Hematopoietic multipotent progenitor cell treated with erythropoietin and hydrocortisone succinate and interleukin-3 and kit ligand, for 6 days (in vitro differentiated cells): ENCODE measurements around the gene SCN3A.

ENCODE experiments used
- DNase-seq: peaks from one replicate; pipeline ENCODE4 v3.0.0-alpha.2; 2015

Gene SCN3A

GRCh38 chr2:165109915-165110314, 93.9 kb downstream of the SCN3A start:
- DNase-seq: no peak

DNA sequence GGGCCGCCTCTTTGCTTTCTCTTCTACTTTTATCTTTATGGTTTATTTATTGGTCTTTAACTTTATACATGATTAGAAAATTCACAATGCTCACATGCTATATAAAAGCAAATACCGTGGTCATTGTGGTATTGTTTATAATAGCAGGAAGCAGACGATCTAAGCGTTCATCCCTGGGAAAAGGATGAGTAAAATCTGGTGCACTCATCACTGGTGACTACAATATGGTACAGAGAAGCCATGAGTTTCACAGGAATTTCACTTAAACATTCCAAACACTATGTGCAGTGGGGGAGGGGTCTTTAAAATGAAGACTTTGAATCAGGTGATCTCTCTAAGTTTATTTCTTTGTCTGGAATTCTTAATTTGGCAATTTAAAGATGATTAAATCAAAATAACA, 97.9 kb downstream of the SCN3A start:
- no peak for DNase-seq

DNA sequence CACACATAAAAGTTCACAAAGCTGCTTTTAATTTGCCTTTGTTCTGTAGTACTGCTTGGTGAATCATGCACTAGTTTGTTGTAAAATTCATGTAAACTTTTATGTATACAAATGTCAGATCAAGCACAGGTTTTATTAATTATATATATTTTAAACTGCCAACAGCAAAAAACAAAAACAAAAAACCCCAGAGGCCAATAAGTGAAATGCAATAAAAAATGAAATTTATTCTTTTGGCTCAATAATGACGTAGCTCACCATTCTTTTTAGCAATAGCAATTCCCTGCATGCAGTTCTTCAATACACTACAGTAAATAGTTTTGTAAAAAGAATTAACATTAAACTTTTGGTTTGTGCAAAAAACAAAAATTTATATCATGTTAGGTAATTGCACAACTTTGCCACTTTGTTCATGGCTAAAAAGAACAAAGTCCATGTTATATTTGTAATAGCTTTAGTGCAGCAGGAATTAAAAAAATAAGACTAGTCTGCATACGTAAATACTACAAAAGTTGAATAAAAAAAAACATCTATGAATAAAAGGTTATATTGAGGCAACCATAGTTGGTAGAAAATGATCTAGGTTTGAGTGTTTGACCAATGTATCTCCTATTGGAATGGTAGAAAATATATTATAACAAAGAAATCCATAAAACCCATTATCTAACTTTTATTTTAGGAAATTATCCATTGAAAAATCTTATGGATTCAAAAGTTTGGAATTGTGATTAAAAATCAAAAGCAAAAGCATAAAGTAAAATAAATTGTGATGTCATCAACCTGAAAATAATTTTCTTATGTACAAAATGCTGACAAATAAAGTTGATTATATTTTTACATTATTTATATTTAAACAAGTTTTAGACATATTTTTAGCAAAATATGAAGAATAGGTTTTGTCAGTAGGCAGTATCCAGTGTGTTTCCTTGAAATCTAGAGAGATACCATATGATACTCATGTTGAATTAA, 115.6 kb downstream of the SCN3A start:
- no peak for DNase-seq

GRCh38 chr2:165086337-165086736, 117.5 kb downstream of the SCN3A start:
- DNase-seq: no peak

GRCh38 chr2:165083326-165083725, 120.5 kb downstream of the SCN3A start:
- DNase-seq: no peak

- DNase-seq: no peak
Measured at GRCh38 chr2:165082479-165082878, 121.4 kb downstream of the SCN3A start.

GRCh38 chr2:165081276-165081675, 122.6 kb downstream of the SCN3A start:
- DNase-seq: no peak

- no peak for DNase-seq
Measured at GRCh38 chr2:165079432-165079831, 124.4 kb downstream of the SCN3A start.

DNA sequence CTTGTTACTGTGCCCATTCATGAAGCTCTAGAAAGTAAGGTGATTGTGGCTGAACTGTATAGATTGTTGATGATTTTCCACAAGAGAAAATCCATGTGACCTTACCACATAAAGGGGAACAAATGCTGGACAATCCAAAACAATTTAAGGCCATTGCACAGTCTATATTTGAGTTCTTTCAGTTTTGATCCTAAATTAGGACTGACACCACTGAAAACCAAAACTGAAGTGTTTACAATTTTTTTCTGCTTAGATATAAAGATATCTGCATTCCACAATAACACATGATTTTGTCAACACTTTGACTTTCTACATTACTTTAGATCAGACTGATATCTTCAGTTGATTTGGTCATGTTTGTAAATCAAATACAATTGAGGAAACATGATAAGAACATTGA, 124.9 kb downstream of the SCN3A start:
- DNase-seq: no peak

DNA sequence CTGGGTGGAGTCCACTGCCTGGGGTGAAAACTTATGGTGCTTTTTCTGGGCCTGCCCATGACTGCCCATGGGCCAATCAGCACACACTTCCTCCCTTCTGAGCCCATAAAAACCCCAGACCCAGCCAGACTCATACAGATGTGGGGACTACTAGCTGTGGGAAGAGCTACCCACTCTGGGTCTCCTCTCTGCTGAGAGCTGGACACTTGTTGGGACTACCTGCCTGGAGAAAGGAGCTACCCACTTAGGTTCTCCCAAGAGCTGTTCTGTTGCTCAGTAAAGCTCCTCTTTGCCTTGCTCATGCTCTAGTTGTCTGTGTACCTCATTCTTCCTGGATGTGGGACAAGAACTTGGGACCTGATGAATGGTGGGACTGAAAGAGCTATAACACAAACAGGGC, 129.0 kb downstream of the SCN3A start:
- DNase-seq: no peak

DNA sequence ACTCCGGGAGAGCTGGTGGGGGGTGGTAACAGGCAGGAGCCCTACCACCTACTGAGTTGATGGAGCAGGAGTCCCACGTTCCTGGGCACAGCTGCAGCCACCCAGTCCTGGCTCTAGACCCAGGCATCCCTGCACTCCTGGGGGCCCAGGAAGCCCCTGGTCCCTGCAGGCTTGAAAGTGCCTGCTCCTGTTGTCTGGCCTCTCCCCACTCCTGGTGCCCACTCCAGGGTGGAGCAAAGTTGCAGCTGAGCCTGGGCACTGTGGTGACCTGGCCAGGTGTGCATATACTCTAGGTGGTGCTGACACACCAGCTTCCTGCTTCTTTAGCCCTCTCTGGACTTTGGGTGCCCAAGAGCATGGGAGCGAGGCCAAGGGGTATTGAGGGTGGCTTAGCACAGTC, 129.5 kb downstream of the SCN3A start:
- no peak for DNase-seq

DNA sequence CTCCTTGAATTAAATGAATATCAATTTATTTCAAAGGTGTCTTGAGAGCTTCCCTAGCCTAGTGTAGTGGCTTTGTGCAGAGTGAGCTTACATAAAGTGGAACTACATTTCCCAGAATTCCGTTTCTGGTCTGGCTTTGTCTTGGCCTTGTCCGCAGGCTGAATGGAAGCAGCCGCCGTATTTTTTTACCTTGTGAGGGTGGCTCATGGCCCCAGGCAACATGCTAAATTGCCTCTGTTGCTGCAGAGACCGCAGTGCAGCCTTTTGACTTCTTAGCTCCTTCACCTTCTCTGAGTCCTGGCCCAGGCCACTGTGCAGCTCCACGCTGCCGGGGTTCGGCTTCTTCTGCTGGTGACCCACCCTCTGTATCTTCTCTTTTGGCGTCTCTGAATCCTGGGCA, 133.8 kb downstream of the SCN3A start:
- DNase-seq: no peak

DNA sequence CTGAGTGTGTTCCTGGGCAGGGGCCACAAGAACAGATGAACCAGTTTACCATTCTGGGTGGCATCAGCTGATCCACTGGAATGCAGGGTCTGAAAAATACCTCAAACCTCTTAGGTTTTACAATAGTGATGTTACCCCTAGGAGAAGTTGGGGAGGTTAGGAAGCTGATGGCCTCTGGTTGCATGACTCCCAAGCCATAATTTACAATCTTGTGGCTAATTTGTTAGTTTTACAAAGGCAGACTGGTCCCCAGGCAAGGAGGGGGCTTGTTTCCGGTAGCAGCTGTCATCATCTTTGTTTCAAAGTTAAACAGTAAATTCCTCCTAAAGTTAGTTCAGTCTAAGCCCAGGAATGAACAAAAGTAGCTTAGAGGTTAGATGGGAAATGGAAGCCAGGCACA, 134.7 kb downstream of the SCN3A start:
- no peak for DNase-seq

- DNase-seq: no peak
Measured at GRCh38 chr2:165068487-165068757, 135.4 kb downstream of the SCN3A start.

- DNase-seq: peak; percentile 41
Measured at GRCh38 chr2:165067643-165068486, 136.0 kb downstream of the SCN3A start.

DNA sequence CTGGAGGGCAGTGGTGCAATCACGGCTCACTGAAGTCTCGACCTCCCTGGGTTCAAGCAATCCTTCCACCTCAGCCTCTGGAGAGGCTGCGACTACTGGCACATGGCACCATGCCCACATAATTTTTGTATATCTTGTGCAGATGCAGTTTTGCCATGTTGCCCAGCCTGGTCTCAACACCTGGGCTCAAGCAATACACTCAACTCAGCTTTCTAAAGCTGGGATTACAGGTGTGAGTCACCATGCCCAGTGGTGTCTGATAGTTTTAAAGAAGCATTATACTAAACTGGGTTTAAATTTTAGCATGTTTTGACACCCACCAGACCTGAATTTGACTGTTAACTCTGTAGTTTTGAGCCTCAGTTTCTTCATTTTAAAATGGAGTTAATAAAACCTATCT, 139.1 kb downstream of the SCN3A start:
- no peak for DNase-seq

DNA sequence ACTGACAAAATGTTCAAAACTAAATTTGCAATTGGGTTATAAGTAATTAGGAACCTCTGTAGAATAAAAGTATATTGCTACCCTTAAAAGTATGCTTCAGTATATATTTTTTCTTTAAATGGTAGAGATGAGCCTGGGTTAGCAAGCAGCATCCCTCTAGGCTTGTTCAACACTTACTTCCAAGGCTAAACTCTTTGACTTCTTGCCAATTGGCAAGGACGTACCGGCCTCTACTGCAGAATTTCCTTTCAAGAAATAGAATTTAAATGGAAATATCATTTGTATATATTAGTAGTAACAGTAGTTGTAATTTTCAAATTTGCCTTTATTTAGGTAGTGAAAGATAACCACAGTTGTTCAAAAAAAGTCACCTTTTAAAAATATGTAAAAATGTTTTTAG, 143.4 kb downstream of the SCN3A start:
- DNase-seq: no peak

GRCh38 chr2:165058476-165059265, 145.2 kb downstream of the SCN3A start:
- peak; percentile 87 for DNase-seq

GRCh38 chr2:165057931-165058330, 145.9 kb downstream of the SCN3A start:
- DNase-seq: no peak

DNA sequence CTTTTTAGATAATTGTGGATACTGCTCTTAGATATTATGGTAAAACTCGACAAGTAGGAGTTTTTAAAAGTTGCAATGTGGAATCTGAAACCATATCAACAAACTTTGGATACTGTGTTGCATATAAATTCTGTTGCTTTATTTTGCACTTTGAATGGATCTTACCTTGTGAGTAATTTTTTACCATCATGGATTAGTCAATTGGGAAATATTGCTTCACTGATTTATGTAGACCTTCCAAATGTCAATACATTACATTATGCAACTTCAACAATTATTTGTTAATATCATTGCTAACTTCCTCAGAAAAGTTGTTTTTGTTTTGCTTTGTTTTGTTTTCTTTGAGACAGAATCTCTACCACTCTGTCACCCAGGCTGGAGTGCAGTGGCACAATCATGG, 146.5 kb downstream of the SCN3A start:
- DNase-seq: no peak

- no peak for DNase-seq
Measured at GRCh38 chr2:165056564-165056963, 147.3 kb downstream of the SCN3A start.

- peak; percentile 88 for DNase-seq
Measured at GRCh38 chr2:165055082-165055851, 148.6 kb downstream of the SCN3A start.

DNA sequence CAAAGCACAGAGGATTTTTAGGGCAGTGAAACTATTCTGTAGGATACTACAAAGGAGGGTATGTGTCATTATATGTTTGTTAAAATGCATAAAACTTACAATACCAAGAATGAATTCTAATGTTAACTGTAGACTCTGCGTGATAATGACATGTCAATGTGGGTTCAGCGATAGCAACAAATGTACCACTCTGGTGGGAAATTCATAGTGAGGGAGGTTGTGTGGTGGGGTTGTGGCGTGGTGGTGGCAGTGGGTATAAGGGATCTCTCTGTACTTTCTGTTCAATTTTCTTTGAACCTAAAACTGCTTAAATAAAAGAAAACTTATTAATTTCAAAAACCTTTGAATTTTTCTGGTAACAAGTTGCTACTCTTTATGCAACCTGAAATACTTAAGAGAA, 149.2 kb downstream of the SCN3A start:
- DNase-seq: peak; percentile 59
